Measurements from ENCODE around the gene MAP2K6.

GRCh38 chr17:69390795-69391501 is 23.5 kb upstream of the MAP2K6 start:
- no peak for TF ChIP-seq FOXK2 (IDR thresholded peaks at IDR 0.05)
- TF ChIP-seq HDGF (IDR thresholded peaks at IDR 0.05; ENCODE audit: borderline replicate concordance) = no peak
- TF ChIP-seq ARNT (IDR thresholded peaks at IDR 0.05) = no peak
- TF ChIP-seq FOXA1 (IDR thresholded peaks at IDR 0.05) = no peak
- TF ChIP-seq FOXM1 (IDR thresholded peaks at IDR 0.05; ENCODE audit: borderline replicate concordance) = no peak
- no peak for TF ChIP-seq TARDBP (IDR thresholded peaks at IDR 0.05)
- no peak for TF ChIP-seq CTBP1 (IDR thresholded peaks at IDR 0.05; ENCODE audit: borderline replicate concordance)
- no peak for TF ChIP-seq BHLHE40 (IDR thresholded peaks at IDR 0.05; ENCODE audit: borderline replicate concordance)
- TF ChIP-seq L3MBTL2 (conservative IDR thresholded peaks at IDR 0.05) = no peak
- no peak for TF ChIP-seq NFRKB (IDR thresholded peaks at IDR 0.05)
- no peak for TF ChIP-seq ELF4 (IDR thresholded peaks at IDR 0.05)
- TF ChIP-seq PKNOX1 (IDR thresholded peaks at IDR 0.05) = no peak
- TF ChIP-seq SP1 (IDR thresholded peaks at IDR 0.05) = no peak
